HG02610 (cell line): ENCODE measurements around the gene ARIH1.

Experiments
- ATAC-seq: cut with Tn5 transposase; IDR thresholded peaks from one replicate; pipeline ENCODE4 v1.9.1; 2021; ENCODE audit warnings: mild to moderate bottlenecking, moderate library complexity; ENCODE audit not compliant: unreplicated experiment

Gene ARIH1

DNA sequence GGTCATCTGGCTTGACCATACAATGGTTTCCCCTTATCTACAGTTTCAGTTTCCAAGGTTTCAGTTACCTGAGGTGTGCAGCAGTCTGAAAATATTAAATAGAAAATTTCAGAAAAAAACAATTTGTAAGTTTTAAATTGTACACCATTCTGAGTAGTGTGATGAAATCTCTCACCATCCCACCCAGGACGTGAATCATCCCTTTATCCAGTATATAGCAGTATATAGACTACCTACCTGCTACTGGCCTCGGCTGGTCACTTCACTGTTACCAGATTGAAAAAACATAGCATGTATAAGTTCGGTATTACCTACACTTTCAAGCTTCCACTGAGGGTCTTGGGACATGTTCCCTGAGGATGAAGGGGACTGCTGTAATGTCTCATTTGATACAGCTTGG is 12.0 kb downstream of the ARIH1 start:
- ATAC-seq = no peak

DNA sequence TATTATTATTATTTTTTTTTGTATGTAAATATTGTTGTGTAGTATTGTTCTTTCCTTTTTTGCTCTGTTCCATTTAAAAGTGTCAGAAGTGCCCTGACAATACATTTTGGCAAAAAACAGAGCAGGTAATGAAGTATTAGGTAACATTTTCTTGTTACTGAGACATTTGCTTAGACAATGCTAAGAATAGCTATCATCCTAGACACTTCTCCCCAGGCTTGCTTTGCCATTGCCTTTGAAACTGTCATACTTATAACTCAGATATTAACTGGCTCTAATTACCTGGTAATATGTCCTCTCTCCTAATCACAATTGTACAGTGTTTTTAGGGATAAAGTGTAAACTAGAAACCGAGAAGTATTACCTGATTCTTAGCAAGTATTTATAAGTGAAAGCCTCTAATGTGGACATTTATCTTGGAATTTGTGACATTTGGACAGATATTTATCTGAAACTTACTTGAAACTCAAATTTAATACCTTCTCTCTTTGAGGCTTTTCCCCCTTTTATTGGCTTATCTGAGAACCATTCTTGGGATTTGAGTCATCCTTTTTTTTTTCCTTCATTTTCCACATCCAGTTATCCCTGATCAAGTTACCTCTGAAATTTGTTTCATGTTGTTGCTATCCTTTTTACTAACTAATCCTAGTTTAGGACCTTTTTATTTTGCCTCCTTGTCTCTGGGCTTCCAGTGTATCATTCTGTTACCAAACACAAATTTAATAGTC is 13.1 kb downstream of the ARIH1 start:
- no peak for ATAC-seq

DNA sequence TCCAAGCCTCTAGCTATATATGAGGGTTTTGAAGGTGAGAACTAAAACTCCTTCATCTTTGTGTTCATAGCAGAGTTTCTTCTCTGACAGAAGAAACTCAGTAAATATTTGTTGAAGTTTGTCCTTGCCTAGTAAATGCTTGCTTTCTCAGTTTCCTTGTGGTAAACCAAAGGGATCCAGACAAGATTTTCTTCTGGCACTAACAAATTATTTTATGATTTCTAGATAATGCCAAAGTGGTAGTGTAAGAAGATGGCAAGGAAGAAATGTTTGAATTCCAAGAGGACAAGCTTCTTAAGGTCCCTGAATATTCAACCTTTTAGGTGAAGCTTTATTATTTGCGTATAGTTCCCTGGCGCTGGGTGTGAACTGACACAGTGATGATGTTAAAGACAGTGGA is 14.4 kb downstream of the ARIH1 start:
- ATAC-seq = no peak

DNA sequence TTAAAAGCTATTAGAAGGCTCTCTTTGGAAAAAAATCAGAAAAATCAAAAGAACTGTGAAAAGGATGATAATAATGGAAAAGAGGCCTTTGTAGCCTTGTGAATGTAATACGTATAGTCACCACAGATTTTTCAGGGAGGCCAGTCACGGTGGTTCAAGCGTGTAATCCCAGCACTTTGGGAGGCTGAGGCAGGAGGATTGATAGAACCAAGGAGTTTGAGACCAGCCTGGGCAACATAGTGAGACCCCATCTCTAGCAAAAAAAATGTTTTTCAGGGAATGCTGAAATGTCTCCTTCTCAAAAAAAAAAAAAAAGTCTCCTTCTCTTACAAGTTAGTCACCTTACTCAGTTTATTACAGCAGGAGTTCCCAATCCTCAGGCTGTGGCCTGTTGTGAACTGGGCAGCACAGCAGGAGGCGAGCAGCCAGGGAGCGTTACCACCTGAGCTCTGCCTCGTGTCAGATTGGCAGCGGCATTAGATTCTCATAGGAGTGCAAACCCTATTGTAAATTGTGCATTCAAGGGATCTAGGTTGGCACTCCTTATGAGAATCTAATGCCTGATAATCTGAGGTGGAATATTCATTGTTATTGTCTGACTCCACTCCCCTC is 15.9 kb downstream of the ARIH1 start:
- ATAC-seq = no peak

DNA sequence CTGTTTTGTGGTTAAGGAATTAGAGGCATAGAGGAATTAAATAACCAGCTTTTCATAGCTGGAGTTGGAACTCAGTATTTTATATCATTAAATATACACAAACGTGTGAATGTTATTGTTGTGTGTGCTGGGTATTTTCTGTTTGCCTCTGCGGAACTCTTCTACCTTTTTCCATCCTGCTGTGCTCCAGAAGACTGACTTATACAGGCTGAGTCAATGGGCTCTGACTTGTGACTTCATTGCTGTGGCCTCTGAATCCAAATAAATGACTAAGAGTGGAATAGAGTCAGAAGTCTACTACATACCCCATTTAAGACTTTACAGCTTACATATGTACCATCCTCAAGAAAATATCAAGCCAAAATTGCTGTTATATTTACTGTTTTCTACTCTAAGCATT is 17.6 kb downstream of the ARIH1 start:
- ATAC-seq = no peak

DNA sequence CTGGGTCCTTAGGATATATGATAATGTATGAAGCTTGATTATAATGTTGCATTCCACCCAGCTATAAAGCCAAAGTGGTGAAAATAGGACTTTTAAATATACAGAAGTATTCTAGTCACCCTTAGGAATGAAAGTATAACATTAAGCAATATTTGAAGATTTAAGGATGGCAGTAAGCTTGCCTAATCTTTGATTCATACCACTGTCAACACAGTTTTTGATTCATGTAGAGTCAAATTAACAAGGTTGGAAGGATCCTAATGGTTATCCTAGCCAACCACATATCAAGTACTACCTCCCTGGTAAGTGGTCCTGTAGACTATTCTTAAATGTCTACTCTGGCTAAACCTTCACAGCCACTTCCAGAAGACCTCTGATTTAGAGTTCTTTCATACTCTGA is 18.6 kb downstream of the ARIH1 start:
- no peak for ATAC-seq

DNA sequence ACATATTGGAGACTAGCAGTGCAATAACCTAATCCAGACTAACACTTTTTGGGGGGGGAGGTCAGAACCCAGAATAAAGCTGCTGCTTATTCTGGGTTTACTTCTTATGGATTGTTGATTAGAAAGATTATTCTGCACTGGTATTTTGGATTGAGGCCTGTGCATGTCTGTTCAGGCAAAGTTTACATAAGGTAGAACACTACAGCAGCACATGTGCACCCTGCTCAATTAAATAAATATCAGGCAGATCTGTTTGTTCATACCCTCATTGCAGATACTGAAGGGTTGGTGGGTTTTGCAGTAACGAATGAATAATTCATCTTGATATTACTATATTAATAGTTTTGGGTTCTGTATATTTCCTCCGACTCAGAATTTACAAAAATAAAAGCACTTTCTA is 19.1 kb downstream of the ARIH1 start:
- ATAC-seq = no peak

DNA sequence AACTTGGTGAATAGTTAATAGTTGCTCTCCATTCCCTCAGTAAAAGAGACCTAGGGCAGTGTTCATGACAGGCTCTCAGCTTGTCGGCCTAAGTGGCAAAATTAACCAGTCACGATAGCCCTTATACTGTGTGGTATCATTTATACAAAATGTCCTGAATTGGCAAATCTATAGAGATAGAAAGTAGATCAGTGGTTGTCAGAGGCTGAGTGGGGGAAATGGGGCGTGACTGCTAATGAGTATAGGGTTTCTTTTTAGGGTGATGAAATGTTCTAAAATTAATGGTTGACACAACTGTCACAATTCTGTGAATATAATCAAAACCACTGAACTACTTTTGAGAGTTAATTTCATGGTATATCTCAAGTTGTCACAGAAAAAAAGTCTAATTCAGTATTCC is 20.9 kb downstream of the ARIH1 start:
- no peak for ATAC-seq

DNA sequence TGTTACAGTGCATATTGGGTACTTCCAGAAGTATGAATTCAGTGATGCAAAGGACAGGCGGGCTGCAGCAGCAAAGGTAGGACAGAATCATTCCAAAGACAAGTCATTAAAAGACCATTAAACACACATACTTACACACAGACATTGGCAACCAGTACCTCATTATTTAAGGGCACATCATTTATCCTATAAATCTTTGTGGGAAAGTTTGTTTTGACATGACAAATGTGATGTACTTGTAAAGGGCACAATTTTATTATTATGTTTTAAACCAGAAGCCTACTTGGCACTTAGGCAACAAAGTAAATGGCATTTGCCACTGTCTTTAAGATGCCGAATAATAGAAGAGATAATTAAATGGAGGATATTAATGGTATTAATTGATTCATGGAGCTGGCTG is 22.7 kb downstream of the ARIH1 start:
- ATAC-seq = no peak

DNA sequence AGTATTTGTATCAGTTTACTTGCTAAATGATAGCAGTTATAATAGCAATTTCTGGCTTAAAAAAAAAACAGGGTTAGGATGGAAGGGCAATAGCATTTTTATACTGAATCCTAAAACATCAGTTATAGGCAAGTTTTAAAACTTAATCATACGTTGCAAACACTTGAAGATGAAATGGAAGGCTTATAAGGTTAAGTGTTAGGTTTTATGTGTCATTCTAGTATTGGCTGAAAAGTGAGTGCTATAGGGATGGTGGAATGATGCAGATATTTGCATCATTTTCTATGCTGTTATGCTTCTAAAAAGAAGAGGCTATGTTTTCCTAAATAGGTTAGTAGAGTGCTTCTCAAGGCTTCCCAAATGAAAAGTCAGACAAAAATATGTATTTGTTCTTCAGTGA is 23.3 kb downstream of the ARIH1 start:
- ATAC-seq = no peak

DNA sequence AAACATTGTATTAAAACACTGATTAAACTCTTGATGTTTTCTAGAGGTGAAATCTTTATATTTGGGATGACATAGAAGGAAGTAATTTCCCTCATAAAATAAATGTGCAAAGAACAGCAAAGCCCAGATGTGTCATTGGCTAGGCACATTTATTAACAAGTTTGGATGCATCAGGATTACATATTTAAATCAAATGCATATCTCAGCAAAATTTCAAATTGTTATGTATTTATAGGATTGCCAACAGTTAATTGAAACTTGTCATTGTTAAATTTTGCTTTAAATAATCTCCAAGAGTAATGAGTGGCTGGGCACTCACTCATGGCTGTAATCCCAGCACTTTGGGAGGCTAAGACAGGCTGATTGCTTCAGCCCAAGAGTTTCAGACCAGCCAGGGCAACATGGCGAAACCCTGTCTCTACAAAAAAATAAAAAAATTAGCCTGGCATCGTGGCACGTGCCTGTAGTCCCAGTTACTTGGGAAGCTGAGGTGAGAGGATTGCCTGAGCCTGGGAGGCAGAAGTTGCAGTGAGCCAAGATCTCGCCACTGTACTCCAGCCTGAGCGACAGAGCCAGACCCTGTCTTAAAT is 28.2 kb downstream of the ARIH1 start:
- ATAC-seq = no peak

DNA sequence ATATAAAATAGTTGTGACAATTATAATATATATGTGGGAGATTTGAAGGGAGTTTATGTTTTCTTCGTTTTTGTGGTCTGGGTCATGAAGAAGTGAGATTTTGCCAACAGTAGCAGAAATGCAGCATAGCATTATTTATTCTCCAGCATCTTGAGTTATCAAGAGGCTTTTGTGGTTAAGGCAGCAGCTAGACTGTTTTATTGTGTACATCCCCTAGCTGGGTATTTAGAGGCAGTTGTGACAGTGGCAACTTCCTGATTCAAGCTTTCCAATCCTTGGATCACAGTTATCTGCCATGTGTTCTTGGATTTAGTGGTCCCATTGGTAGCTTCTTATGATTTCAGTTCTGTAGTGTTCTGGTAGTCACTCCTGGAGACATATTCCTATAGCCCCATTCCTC is 29.0 kb downstream of the ARIH1 start:
- ATAC-seq = no peak

DNA sequence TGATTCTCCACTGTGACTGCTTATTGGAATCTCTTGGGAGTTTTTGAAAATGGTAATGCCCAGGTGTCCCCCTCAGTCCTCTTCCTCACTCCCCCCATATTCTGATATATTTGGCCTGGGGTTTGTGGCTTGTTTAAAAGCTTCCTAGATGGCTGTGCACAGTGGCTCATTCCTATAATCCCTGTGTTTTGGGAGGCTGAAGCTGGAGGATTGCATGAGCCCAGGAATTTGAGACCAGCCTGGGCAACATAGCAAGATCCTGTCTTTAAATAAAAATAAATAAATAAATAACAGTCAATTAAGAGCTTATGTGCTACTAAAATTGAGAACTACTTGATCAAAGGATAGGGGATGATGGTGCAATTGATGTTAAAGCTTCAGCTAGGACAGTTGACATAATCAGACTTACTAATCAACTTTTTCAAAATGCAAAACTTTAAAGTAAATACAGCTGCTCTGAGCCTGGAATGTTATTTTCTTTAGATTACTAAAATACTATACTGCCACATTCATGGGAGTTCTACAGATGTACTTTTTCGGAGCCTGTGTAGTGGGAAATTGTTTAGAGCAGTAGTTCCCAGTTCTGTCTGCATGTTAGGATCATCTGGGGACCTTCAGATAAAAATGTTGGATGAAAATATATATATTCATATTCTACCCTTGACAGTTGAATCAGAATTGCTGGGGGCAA is 33.4 kb downstream of the ARIH1 start:
- no peak for ATAC-seq

DNA sequence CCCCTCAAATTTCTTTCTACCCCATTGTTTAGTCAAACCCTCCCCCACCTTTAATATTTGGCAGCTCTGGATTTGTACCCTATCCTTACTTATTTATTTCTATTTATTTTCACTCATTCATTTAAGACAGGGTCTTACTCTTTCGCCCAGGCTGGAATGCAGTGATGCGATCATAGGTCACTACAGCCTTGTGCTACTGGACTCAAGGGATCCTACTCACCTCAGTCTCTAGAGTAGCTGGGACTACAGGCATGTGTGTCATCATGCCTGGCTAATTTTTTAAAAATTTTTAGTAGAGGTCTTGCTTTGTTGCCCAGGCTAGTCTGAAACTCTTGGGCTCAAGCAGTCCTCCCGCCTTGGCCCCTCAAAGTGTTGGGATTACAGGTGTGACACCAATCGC is 35.4 kb downstream of the ARIH1 start:
- no peak for ATAC-seq

DNA sequence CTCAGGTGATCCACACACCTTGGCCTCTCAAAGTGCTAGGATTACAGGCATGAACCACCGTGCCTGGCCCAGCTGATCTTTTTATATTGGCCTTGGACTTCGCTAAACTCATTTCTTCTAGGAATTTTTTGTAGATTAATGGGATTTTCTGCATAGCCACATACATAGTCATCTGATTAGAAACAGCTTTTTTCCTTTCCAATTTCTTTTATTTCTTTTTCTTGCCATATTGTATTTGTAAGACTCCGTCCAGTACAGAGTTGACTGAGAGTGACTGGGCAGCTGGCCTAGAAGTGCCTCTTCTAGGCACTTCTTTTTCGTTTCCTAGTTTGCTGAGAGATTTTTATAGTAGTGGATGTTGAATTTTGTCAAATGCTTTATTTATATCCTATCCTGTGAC is 37.4 kb downstream of the ARIH1 start:
- ATAC-seq = no peak

DNA sequence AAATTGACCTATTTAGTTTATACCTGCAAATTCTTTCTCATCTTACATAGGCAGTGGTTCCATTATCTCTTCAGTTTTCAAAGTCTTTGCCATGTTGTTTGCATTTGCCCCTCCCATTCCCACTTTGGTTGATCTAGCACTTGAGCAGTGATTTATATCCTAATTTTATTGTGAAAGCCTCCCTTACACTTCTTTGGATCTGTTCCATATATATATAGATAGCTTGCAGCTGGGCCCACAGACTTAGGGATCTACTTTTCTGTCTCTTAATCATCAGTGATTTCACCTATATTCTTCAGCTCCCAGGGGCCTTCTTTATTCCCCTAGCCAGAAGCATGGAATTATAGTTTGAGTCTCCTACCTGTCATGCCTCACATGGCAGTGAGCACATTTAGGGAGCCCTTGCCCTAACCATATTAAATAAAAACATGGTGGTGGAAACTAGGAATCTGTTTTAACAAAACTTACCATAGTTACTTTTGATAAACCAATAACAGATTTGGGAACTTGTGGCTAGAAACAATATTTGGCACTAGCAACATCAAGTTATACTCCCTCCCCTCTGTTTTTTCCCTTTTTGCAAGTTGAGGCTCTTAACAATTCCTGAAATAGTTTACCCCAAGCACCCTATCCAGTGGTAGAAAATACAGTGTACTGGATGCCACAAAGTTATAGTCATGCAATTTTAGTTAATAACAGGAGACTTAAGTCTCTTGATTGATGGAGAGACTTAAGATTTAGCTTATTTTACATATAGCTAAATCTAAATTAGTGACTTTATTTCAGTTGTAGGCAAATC is 41.7 kb downstream of the ARIH1 start:
- ATAC-seq = no peak

DNA sequence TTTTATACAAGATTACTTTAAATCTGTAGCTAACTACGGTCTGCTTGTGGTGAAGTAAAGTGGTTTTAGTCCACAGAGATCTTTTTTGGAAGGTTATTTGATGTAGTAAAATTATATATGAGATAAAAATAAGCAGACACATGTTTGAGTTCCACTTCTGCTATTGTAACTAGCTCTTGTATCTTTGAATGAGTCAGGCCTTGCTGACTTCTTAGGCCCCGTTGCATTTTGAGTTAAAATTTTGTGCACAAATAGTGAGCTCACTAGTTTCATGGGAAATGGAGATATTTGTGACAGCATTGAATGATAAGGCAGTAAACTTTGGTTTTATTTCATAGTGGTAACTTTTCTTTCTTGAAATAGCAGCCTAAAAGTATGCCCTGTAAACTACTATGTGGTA is 42.6 kb downstream of the ARIH1 start:
- ATAC-seq = no peak

DNA sequence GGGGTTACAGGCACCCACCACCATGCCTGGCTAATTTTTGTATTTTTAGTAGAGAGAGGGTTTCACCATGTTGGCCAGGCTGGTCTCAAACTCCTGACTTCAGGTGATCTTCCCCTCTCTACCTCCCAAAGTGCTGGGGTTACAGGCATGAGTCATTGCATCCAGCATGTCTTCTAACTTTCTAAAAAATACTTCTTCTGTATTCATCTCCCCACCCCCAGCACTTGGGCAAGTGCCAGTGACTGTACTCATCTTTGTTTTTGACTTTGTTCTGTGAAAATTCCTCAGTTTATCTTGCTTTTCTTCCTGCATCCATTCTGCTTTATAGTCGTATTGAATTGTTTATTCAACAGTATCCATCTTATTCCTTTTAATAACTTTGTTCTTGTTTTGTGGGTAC is 47.6 kb downstream of the ARIH1 start:
- no peak for ATAC-seq

DNA sequence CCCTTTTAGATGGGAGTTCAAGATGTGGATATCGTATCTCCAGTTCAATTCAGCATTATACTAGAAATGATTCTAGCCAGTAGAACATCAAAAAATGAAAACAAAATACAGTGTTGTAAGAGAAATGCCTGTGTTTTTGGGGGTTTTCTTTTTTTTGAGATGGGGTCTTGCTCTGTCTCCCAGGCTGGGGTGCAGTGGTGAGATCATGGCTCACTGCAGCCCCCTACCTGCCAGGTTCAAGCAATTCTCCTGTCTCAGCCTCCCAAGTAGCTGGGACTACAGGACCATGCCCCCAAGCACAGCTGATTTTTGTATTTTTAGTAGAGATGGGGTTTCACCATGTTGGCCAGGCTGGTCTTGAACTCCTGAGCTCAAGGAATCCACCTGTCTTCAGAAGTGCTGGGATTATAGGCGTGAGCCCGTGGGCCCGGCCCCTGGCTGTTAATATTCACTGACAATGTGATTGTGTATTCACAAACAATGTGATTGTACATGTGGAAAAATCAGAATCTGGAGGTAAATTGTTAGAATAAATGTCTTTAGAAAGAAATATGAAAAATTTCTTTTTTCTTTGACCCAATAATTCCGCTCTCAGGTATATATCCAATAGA is 59.0 kb downstream of the ARIH1 start:
- ATAC-seq = no peak

DNA sequence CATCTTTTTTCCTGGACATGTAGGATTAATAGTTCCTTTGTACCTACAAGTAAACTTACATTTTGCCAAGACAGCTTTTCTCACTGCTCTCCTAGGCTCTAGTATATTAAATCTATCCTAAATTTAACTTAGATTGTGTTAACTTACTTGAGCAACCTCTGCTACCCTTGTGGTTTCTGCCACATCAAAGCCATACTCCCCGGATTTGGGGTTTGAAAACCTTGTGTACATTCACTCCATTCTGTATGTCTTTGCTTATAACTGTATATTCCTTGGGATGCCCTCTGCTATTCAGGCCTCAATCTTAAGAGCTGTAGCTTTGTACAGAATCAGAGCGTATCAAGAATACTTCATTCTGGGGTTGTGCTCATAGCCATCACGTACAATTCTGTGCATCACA is 60.4 kb downstream of the ARIH1 start:
- ATAC-seq = no peak

DNA sequence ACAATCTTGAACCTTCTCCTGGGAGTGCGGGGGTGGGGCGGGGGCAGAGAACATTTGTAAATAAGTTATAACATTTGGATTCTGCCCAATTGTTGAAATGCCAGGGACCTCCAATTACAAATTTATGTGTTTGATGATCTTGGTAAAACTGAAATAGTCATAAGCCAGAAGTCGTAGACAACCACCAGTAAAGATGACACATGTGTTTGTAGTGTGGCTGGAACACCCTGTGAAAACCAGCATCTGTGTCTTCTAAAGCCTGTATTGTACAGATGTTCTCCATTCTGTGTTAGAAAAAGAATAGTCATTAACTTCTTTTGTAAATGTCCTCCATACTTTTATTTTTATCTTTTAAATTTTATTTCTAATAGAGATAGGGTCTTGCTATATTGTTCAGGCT is 61.8 kb downstream of the ARIH1 start:
- no peak for ATAC-seq
